GM21447 (cell line): ENCODE data around the gene SLC22A31.

Experiments used
- ATAC-seq: cut with Tn5 transposase; IDR thresholded peaks from one replicate; pipeline ENCODE4 v1.9.1; 2021; ENCODE audit not compliant: unreplicated experiment

SLC22A31 gene

DNA sequence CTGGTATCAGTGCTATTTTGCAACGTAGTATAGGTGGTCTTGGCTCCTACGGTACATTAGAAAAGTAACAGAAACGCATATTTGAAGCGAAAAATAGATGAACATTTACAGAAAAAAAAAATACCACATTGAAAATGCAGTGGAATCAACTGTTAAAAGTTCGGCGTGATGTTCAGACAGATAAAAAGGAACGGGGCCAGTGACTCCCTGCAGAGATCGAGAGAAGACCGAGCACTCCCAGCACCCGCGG, 16.7 kb upstream of the SLC22A31 start:
- ATAC-seq: no peak

DNA sequence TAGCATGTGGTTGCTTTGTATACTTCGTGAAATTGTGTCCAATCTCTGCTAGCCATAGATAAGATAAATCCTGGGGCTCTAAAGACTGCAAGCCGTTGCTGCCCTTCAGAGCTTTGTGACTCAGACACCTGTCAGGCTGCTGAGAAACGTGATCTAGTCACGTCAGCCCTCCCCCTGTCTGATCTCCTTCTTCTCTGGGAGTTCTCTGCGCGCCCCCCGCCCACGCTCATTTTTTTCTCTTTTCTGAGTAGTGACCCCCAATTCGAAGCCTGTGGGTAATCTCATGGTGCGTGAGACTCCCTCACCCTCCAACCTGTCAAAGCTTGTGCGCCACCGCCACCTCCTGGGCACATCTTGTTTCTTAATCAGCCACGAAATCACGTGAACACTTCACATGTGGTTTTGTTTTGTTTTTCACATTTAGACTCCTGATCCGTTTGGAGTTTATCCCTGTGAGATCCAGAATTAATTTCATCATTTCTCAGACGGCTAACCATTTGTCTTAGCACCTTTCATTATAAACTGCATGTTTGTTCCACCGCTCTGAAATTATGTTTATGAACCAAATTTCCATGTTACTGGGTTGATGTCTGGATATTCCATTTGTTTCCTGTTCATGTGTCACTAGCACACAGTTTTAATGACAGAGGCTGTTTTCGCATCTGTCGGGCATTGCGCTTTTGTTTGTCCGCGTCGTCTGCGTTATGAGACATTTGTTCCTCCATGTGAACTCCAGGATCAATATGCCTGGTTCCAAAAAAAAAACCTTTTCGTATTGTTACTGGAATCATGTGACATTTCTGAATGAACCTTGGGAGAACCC, 16.2 kb upstream of the SLC22A31 start:
- peak; percentile 55 for ATAC-seq

DNA sequence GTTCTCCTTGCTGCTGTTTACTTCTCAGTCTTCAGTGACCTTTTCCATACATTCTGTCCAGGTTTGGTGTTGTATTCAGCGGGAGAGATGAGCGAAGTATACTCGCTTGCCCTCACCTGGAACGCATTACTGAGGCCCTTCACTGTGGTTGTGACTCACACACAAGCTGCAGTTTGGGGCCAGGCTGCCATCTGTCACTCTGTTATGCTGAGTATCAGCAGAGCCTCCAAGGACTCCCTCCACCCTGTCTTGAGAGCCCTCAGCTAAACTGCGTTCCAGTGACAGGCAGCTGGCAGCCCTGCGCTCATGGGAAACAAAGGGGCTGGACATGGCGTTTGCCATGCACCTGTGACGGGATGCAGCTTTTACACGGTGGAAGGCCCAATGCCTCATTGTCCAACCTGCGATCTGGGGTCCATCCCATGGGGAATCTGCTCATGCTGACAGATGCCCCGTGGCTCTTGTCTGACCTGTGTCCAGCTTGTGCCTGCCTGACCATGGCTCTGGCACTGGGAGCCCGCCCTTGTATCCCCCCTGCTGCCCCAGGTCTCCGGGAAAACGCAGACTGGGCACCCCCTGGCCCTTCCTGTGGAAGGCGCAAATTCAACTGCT, 10.7 kb upstream of the SLC22A31 start:
- no peak for ATAC-seq

DNA sequence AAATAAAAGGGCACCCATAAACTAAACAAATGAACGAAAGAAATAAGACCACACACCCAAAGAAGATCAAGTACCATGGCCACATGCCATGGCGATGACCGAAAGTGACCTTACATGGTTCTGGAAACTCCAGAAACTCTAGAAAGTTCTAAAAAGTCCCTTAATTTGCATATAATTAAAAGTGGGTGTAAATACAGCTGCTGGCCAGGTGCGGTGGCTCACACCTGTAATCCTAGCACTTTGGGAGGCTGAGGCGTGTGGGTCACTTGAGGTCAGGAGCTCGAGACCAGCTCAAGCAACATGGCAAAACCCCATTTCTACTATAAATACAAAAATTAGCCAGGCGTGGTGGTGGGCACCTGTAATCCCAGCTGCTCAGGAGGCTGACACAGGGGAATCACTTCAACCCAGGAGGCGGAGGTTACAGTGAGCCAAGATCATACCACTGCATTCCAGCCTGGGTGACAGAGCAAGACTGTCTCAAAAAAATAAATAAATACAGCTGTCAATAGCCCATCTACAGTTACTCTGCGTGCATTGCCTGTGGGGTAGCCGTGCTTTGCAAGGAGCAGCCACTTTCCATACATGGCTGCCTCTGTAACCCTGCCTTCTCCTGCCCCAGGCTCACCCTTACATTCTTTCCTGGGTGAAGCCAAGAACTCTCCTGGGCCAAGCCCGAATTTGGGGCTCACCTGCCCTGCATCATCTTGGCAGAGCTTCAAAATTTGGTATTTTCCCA, 10.0 kb upstream of the SLC22A31 start:
- no peak for ATAC-seq

DNA sequence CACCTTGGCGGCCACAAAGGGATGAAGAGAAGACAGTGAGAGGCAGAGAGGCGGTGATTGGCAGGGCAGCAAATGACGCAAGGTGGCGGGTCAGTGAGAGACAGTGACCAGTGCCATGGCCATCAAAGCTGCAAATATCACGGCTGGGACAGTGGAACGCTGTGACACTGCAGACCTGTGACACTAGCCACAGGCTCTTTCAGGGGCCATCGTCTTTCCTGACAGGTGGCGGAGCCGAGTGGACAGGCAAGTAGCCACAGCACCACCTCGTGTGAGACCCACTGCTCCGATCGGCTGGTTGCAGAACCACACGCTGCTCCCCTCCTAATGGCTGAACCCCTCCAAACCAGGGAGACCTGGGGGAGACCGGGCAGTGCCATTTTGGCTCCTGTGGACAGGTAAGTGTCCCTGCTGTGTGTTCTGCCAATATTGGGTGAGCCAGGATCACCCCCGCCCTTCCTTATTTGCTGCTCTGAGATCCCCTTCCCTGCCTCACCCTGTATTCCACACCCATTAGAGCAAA, 9.2 kb upstream of the SLC22A31 start:
- no peak for ATAC-seq

DNA sequence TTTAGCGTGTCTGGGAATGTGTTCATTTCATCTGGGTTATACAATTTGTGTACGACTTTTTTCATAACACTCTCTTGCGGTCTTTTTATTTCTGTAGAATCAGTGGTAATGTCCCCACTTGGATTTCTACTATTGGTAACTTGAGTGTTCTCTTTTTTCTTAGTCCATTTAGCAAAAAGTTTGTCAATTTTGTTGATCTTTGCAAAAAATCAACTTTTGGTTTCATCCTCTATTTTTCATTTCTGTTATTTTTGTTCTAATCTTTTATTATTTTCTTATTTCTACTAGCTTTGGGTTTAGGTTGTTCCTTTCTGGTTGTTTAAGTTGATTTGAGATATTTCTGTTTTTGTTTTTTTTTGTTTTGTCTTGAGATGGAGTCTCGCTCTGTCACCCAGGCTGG, 7.7 kb upstream of the SLC22A31 start:
- ATAC-seq: no peak

DNA sequence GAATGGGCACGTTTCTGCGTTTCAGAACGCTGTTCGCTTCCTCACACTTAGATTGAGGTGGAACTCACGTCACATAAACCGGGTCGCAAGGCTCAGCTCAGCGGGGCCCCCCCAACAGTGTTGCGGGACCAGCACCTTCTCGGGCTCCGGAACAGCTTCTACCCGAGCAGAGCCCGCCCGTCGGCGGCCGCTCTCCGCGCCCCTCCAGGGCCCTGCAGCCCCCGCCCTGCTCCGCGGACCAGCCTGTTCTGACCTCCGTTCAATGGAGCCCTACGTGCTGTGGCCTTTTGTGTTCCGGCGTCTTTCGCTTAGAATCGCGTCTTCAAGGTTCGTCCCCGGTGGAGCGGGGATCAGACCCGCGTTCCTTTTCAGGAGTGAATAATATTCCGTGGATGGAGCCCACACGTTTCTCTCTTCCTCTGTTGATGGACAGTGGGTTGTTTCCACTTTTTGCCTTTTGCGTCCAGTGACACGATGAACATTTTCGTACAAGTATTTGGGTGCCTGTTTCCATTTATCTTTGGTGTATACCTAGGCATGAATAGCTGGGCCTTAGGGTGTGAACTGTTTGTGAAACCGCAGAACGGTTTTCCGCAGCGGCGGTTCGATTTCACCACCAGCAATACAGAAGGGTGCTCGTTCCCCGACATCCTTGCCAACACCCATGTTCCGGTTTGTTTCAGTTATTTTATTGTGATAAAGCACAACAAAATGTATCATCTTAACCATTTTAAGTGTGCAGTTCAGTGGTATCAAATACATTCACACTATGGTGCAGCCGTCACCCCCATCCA, 2.3 kb upstream of the SLC22A31 start:
- no peak for ATAC-seq

DNA sequence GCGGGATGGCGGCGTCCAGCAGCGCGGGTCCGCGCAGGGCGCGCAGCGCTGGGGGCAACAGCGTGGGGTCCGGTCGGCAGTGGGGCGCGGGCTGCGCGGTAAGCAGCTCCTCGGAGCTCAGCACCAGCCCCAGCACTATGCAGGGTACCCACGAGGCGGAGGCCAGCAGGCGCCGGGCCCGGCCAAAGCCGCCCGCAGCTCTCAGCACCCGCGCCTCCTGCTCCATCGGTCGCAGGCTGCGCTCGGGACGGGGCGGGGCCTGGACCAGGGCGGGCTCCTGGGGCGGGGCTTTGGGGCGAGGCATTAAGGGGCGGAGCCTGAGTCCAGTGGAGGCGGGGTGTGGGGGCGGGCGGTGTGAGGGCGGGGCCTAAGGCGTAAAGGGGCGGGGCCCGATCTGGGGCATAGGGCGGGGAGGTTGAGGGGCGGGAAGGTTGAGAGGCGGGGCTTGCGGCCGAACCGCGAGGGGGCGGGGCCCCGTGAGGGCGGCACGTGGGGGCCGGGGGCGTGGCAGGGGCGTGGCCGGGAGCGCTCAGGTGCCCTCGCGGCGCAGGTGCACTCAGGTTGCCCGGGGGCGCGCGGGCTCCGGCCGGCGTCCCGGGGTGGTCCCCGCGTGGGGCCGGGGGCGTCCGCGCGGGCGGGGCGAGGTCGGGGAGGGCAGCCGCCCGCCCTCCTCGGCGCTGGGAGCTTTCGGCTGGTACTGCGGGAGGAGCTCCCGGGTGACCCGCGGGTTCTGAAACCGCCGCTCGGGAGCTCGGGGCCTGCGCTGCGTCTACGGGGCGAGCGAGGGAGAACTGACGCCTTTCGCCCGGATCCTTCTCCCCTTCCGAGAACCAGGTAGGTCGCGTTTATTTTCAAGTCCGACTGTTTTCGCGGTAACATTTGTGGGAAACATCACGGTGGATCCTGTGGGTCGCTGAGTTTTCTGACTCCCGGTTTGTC, 1.4 kb upstream of the SLC22A31 start:
- no peak for ATAC-seq

DNA sequence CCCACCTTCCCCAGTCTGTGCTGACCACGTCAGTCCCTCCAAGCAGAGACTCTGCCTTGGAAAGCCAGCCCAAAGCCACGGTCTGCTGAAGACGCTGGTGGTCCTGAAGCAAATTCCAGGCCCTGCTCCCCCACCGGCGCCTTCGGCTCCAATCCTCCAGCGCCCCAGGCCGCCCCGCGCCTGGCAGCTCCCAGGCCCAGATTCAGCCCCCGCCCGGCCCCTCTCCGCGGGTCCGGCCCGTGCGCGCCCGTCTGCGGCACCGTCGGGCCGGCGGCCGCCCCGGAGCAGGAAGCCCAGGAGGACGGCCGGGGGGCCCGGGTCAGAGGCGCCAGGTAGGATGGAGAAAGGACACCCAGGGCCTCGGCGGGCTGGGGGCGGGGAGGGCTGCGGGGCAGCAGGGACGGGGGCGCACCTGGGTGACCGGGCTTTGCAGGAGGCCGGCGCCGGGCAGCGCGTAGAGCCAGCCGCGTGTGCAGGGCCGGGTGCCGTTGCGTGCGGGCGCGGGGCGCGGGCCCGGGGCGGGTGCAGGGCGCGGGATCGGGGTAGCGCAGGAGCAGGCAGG, 594 bp upstream of the SLC22A31 start:
- ATAC-seq: no peak

DNA sequence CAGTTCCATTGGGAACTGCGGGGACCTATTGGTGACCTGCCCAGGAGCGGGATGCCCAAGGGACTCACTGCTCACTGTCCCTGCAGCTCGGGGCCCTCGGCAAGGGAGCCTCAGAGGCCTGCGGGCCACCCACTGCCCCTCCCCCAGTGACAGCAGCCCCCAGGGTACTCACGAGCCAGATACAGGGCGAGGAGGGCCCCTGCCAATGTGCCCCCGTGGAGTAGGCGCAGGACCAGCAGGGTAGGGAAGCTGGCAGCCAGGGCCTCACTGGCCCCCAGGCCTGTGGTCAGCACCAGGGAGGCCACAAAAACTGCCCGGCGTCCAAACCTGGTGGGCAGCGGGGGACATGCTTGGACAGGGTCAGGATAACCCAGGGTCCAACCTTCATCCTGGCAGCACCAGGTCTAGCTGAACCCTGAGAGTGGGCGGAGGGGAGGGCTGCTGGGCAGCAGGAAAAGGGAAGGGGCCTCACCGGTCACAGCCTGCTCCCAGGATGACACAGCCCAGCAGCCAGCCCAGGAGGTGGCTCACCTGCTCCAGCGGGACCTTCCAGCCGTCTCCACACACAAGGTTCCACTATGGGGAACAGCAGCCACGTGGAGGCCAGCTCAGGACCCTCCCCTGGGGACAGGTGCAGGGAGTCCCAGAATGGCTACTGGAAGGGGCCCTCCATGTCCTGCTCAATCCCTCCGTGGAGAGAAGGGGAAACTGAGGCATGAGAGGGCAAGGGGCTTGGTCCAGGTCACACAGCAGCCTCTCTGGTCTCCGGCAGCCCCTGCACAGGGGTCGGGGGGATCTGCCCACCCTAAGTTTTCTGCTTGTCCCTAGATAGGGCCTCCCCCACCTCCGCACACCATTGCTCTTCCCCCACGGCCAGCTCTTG, 855 bp downstream of the SLC22A31 start:
- ATAC-seq: no peak

DNA sequence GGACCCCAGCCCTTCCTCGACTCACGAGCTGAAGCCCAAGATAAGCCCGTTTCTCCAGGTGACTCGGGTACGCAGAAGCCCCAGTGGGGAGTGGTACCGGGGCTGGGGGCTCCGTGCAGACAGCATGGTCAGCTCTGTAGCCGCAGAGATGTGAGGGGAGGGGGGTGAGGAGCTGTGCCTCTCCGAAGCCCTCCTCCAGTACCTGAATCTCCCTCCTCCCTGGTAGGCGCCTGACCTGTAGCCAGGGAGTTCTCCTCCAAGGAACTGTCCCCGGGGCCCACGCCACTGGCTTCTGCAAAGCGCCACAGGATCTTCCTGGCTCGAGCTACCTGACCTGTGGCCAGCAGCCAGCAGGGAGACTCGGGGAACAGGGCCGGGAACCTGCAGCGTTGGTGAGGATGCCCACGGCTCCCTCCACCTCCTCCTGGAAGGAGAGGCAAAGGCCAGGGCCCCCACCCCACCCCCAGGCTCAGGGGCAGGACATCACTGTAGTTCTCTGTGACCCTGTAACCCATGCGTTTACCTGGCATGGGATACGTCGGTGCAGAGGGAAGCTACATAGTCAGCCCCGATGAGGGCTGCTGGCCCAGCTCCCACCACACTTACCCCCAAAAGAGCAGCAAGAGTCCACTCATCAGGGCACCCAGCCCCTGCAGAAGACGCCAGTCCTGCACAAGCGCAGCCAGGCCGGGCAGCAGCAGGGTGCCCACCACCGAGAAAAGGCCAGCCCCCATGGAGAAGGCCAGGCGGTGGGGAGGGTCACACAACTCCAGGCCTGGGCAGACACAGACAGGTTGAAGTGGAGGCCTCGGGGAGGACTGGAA, 1.7 kb downstream of the SLC22A31 start:
- no peak for ATAC-seq

DNA sequence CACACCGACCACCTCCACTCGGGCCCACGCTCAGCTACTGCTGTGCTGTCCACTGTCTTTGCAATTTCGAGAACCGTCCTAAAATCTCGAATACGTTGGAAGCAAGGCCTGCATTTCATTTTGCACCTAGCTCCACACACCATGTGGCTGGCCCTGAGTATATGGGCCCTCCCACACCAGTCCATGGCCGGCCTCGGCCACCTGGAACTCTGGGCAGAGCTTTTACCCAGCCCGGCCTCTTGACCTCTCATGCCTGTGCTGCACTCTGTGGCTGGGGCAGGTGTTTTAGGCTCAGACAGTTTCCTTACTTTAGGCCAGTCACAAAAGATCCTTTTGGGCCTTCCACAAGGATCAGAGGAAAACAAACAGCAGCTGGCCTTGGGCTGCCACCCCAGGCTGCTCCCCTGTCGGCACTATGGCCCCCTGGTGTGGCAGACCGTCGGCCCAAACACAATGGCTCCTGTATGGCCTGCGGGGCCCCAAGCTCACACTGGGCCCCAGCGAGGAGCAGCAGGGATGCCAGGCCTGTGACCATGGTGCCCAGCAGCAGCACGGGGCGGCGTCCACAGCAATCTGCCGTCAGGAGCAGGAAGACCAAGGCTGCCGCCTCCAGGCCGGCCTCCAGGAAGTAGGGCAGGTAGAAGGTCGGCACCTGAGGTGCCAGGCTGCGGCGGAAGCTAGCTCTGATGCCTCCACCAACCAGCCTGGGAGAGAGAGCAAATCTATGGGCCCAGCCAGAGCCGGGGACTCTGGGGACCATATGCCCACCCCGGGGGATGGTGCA, 2.5 kb downstream of the SLC22A31 start:
- no peak for ATAC-seq

DNA sequence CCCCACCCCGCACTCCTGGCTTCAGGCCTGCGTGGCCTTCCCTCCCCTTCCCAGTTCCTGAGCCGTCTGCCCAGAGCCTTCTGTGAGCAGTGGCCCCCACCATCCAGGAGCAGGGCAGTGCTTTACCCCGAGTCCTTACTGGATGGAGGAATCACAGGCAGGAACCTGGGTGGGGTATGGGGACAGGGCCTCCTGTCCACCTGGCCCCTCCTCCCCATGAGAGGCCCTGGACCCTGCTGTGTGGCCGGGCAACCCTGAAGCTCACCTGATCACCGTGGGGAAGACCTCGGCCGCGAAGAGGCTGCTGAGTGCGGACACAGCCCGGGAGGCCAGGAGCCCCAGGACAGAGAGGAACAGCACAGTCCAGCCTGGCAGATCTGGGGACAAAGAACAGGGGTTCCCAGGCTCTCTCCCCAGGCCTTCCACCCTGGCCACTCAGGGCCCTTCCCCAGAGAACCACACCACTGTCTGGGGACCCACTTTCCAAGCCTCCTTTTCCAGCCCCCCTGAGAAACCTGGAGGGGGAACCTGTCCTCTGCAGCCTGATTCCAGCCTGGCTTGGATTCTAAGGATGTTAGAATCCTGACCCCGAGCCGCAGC, 3.2 kb downstream of the SLC22A31 start:
- no peak for ATAC-seq

DNA sequence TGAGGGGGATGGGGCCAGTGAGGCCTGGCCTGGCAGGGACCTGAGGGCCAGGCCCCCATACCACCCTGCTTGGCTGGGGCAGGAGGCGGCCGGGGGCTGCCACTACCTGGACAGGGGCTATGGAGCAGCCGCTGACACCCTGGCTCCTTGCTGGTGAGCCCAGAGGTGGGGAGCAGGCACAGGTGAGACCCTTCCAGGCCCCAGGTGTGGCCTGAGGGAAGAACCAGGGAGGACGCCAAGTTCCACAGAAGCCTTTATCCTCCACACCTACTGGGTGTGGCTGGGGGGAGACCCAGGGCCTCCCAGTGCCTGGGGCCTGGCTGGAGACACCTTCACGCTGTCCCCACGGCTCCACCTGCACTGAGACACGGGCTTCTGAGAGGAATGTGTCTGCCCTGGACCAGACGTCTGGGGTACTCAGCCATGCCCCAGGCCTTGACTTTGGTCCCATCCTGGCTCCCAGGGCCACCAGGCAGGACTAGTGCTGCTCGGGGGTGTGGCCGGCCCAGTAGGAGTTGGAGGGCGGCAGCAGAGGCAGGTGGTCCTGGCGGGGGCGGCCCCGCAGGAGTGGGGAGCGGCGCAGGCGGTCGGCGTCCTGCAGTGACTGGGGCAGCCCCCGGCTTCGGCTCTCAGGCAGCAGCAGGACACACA, 4.7 kb downstream of the SLC22A31 start:
- no peak for ATAC-seq

DNA sequence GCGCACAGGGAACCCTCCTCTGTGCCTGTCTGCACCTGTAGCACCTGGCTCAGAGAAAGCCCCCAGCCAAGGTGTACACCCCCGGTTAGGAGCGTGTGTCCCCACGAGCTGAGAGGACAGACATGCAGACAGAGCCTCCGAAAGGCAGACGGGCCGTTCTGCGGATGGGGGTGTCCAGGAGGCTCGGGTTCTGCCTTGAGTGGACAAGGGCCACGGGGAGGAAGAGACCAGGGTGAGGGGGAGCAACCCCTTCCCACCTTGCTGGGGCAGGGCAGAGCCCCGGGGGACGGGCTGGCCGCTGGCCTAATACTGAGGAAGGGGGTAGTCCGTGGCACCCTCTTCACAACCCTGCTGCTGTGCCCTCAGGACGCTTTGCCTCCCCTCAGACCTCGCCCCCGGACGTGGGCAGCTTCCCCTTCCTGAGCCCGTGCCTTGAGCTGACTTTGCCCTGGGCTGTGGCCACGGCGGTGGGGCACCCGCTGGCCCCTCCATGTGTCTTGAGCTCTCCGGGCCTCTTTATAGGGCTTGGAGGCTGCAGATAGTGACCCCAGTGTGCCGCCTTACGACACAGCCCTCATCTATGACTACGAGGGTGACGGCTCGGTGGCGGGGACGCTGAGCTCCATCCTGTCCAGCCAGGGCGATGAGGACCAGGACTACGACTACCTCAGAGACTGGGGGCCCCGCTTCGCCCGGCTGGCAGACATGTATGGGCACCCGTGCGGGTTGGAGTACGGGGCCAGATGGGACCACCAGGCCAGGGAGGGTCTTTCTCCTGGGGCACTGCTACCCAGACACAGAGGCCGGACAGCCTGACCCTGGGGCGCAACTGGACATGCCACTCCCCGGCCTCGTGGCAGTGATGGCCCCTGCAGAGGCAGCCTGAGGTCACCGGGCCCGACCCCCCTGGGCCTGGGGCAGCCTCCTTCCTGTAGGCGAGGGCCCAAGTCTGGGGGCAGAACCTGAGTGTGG, 5.7 kb downstream of the SLC22A31 start:
- ATAC-seq: no peak
